PC-9 (cell line): ENCODE data around the gene PCDHB11. TPM values are rescaled to one million over a fixed set of nuclear protein-coding genes. Genes with fewer than 3 reads are reported as not detected.
"Not testable (repeated sequence)": the region's sequence is repeated elsewhere in the genome, so short reads cannot be mapped to it uniquely, and the experiment has no call there.

ENCODE experiments used
- BruUV-seq: library from RNA; stranded (reverse); fragments of 400-500 nt; replicated peaks from 2 replicates; lab custom pipeline; 2021; lab: Mats Ljungman, UMichigan
- CTCF ChIA-PET: fragments of 300-600 bp; sonication (Branson Sonifier 250); formaldehyde crosslinking; loops from one replicate; lab custom pipeline; 2022; ENCODE audit warnings: antibody characterized with exemption; lab: Charles Lee
- POLR2A ChIA-PET: fragments of 300-600 bp; sonication (Branson Sonifier 250); formaldehyde crosslinking; loops from one replicate; lab custom pipeline; 2022; ENCODE audit warnings: antibody characterized with exemption; ENCODE audit not compliant: unreplicated experiment; lab: Charles Lee
- DNase-seq, 2 experiments: peaks; one replicate each; pipeline versions ENCODE4 v3.0.0 to v3.0.0-alpha.2; 2015 to 2022; ENCODE audit warnings: mixed read lengths in 1 of 2
- H2AFZ ChIP-seq: fragments of 200-600 bp; sonication (generic); 2 replicates; pipeline ENCODE4 v1.8.1; 2017; ENCODE audit warnings: antibody characterized with exemption
- H3F3A ChIP-seq: fragments of 200-600 bp; sonication (generic); 2 replicates; pipeline ENCODE4 v1.8.1; 2017; ENCODE audit warnings: antibody characterized with exemption, mild to moderate bottlenecking, low read depth; ENCODE audit not compliant: insufficient read depth
- H3K27ac ChIP-seq: fragments of 200-600 bp; sonication (generic); 2 replicates; pipeline ENCODE4 v1.6.1; 2016; ENCODE audit warnings: mixed run types
- H3K27me3 ChIP-seq: fragments of 200-600 bp; sonication (generic); 2 replicates; pipeline ENCODE4 v1.6.1; 2016; ENCODE audit warnings: low read depth, mixed run types; ENCODE audit not compliant: insufficient read depth
- H3K36me3 ChIP-seq: fragments of 200-600 bp; sonication (generic); 2 replicates; pipeline ENCODE4 v1.6.1; 2016; ENCODE audit warnings: low read depth, mixed run types
- H3K4me1 ChIP-seq: fragments of 200-600 bp; sonication (generic); replicated peaks from 2 replicates; pipeline ENCODE4 v1.6.1; 2016; ENCODE audit warnings: mixed run types; ENCODE audit not compliant: insufficient read depth
- H3K4me2 ChIP-seq: fragments of 200-600 bp; sonication (generic); 2 replicates; pipeline ENCODE4 v1.6.1; 2017; ENCODE audit warnings: mixed run types
- H3K4me3 ChIP-seq: fragments of 200-600 bp; sonication (generic); 2 replicates; pipeline ENCODE4 v1.6.1; 2016; ENCODE audit warnings: mixed run types
- H3K79me2 ChIP-seq: fragments of 200-600 bp; sonication (generic); 2 replicates; pipeline ENCODE4 v1.6.1; 2017; ENCODE audit warnings: low read depth, mixed run types
- H3K9me2 ChIP-seq: fragments of 200-600 bp; sonication (generic); 2 replicates; pipeline ENCODE4 v1.8.1; 2017; ENCODE audit warnings: mild to moderate bottlenecking; ENCODE audit not compliant: insufficient read depth
- H3K9me3 ChIP-seq: fragments of 200-600 bp; sonication (generic); 2 replicates; pipeline ENCODE4 v1.8.1; 2016; ENCODE audit warnings: low read depth; ENCODE audit not compliant: insufficient read depth
- H4K20me1 ChIP-seq: fragments of 200-600 bp; sonication (generic); 2 replicates; pipeline ENCODE4 v1.8.1; 2017; ENCODE audit not compliant: insufficient read depth
- EZH2 ChIP-seq: fragments of 200-600 bp; sonication (generic); IDR thresholded peaks from 2 replicates; pipeline ENCODE4 v1.8.0; 2017; ENCODE audit warnings: antibody characterized with exemption, low read depth
- intact Hi-C: fragments of 100-400 bp; cut with micrococcal nuclease; formaldehyde crosslinking; loops from one replicate; pipeline ENCODE4 v1.10.0; 2022; ENCODE audit not compliant: unreplicated experiment
- total RNA-seq: library from RNA; stranded (reverse); gene quantifications from 2 replicates; pipeline ENCODE4 v1.2.3, GENCODE V29; 2021
- TF ChIP-seq, protein P1 (sequence below): fragments of 200-600 bp; sonication (generic); conservative IDR thresholded peaks from 2 replicates; pipeline ENCODE4 v1.6.1; 2017; ENCODE audit warnings: mixed run types, antibody characterized with exemption, mild to moderate bottlenecking, moderate library complexity

Gene PCDHB11
- total RNA-seq, 1 experiment from 2014 or later: not detected

DNA sequence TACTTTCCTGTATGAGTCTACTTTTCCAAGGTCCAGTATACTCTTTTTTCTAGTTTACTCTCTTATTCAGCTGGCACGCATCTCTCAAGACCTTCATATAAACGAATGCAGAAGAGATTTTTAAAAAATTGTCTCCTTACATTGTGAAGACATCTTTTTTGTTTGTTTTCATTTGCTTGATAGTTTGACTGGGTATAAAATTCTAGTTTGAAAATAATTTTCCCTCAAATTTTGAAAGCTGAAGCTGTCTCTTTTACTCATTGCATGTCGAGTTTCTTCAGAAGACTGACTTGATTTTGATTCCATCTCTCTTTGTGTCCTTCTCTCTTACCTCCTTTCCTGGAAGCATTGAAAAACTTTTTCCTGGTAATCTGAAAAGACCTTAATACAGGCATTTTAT is 3.1 kb upstream of the PCDHB11 start:
- Histone ChIP-seq H3K9me2 (no peaks in the 10 kb centered on the region), H2AFZ (no peak overlapping the region), H3K4me3 (no peak overlapping the region), H3K27me3 (no peaks in the 10 kb centered on the region), H3K4me2 (no peak overlapping the region), H3K9me3 (no peaks in the 10 kb centered on the region), H3K79me2 (no peaks in the 10 kb centered on the region), H3K27ac (no peak overlapping the region), H3K4me1 (no peaks in the 10 kb centered on the region), H3F3A (no peaks in the 10 kb centered on the region), H3K36me3 (no peaks in the 10 kb centered on the region), H4K20me1 (no peaks in the 10 kb centered on the region)
- no peak for DNase-seq
- no TSS peak for BruUV-seq
- intact Hi-C loops: no loop called here
- TF ChIP-seq EZH2: no peak
- TF ChIP-seq, protein P1, sequence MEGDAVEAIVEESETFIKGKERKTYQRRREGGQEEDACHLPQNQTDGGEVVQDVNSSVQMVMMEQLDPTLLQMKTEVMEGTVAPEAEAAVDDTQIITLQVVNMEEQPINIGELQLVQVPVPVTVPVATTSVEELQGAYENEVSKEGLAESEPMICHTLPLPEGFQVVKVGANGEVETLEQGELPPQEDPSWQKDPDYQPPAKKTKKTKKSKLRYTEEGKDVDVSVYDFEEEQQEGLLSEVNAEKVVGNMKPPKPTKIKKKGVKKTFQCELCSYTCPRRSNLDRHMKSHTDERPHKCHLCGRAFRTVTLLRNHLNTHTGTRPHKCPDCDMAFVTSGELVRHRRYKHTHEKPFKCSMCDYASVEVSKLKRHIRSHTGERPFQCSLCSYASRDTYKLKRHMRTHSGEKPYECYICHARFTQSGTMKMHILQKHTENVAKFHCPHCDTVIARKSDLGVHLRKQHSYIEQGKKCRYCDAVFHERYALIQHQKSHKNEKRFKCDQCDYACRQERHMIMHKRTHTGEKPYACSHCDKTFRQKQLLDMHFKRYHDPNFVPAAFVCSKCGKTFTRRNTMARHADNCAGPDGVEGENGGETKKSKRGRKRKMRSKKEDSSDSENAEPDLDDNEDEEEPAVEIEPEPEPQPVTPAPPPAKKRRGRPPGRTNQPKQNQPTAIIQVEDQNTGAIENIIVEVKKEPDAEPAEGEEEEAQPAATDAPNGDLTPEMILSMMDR: no peak
- POLR2A ChIA-PET: interaction anchor here (0.7 kb wide), 1 partner anchor 74 kb away, joined by 6 read pairs; no protein-coding TSS in a partner anchor
- CTCF ChIA-PET: no interaction called here

DNA sequence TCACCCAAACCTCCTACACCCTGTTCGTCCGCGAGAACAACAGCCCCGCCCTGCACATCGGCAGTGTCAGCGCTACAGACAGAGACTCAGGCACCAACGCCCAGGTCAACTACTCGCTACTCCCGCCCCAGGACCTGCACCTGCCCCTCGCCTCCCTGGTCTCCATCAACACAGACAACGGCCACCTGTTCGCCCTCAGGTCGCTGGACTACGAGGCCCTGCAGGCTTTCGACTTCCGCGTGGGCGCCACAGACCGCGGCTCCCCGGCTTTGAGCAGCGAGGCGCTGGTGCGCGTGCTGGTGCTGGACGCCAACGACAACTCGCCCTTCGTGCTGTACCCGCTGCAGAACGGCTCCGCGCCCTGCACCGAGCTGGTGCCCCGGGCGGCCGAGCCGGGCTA is 1.7 kb downstream of the PCDHB11 start:
- H4K20me1 ChIP-seq, CTCF ChIA-PET, H3K9me2 ChIP-seq, H3K4me3 ChIP-seq, H3K9me3 ChIP-seq, H3K27ac ChIP-seq, intact Hi-C loops, H3K4me1 ChIP-seq, DNase-seq, BruUV-seq, POLR2A ChIA-PET, H3K79me2 ChIP-seq, H3F3A ChIP-seq, H2AFZ ChIP-seq, H3K27me3 ChIP-seq, H3K4me2 ChIP-seq, H3K36me3 ChIP-seq: not testable (repeated sequence)

DNA sequence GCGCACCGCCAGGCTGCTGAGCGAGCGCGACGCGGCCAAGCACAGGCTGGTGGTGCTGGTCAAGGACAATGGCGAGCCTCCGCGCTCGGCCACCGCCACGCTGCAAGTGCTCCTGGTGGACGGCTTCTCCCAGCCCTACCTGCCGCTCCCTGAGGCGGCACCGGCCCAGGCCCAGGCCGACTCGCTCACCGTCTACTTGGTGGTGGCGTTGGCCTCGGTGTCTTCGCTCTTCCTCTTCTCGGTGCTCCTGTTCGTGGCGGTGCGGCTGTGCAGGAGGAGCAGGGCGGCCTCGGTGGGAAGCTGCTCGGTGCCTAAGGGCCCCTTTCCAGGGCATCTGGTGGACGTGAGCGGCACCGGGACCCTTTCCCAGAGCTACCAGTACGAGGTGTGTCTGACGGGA is 2.2 kb downstream of the PCDHB11 start:
- H3K27me3 ChIP-seq, CTCF ChIA-PET, POLR2A ChIA-PET, H3K4me1 ChIP-seq, H4K20me1 ChIP-seq, H2AFZ ChIP-seq, H3K9me3 ChIP-seq, H3K36me3 ChIP-seq, H3K9me2 ChIP-seq, H3K4me2 ChIP-seq, H3K27ac ChIP-seq, BruUV-seq, intact Hi-C loops, H3K79me2 ChIP-seq, H3F3A ChIP-seq, DNase-seq, H3K4me3 ChIP-seq: not testable (repeated sequence)

DNA sequence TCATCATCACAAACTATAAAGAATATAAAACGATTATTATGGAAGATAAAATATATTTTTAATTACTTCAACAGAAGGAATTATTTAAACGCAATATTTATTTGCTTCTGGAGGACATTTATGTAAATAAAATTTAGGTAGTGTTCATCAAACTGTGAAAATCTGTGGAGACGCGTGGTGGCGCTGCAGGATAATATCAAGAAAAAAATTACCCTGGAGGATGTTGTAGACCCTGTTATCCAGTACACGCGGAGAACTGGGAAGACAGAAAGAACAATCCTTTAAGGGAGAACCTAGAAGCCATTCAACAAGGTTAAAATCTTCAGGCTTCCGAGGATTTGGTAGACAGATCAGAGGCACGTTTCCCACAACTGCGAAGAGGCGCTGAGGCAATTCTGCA is 9.1 kb downstream of the PCDHB11 start, which contains the start of gene PCDHB12:
TSS of gene PCDHB12 (plus strand) at position 242 of the 400 bp plus-strand sequence. CDS start 189 bp downstream, outside the sequence.
- no peaks in the 10 kb centered on the region for H3K79me2 ChIP-seq
- no peaks in the 10 kb centered on the region; the same call in 1 of the 2 replicates for H3K9me3 ChIP-seq
- H4K20me1 ChIP-seq: no peaks in the 10 kb centered on the region
- TF ChIP-seq, protein P1: peak; percentile 52
- TF ChIP-seq EZH2: no peak
- intact Hi-C loops: no loop called here
- no peaks in the 10 kb centered on the region for H3F3A ChIP-seq
- H3K4me2 ChIP-seq: no peak within 1 kb of the TSS
- H3K4me3 ChIP-seq: no peak within 1 kb of the TSS
- BruUV-seq: no TSS peak
- H3K27me3 ChIP-seq: no peaks in the 10 kb centered on the region; the same call in 1 of the 2 replicates
- no peaks in the 10 kb centered on the region for H3K4me1 ChIP-seq
- no peaks in the 10 kb centered on the region for H3K9me2 ChIP-seq
- DNase-seq: no peak
- no peaks in the 10 kb centered on the region for H3K36me3 ChIP-seq
- ChIA-PET POLR2A (no interaction called here), CTCF (no interaction called here)
- no peak within 1 kb of the TSS for H3K27ac ChIP-seq
- no peak within 1 kb of the TSS for H2AFZ ChIP-seq

DNA sequence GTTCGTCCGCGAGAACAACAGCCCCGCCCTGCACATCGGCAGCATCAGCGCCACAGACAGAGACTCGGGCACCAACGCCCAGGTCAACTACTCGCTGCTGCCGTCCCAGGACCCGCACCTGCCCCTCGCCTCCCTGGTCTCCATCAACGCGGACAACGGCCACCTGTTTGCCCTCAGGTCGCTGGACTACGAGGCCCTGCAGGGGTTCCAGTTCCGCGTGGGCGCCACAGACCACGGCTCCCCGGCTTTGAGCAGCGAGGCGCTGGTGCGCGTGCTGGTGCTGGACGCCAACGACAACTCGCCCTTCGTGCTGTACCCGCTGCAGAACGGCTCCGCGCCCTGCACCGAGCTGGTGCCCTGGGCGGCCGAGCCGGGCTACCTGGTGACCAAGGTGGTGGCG is 10.9 kb downstream of the PCDHB11 start:
- DNase-seq, POLR2A ChIA-PET, H3K36me3 ChIP-seq, H3K9me3 ChIP-seq, H3K9me2 ChIP-seq, H3K27me3 ChIP-seq, H3K4me3 ChIP-seq, BruUV-seq, H3K27ac ChIP-seq, H2AFZ ChIP-seq, H3F3A ChIP-seq, H3K79me2 ChIP-seq, intact Hi-C loops, CTCF ChIA-PET, H3K4me1 ChIP-seq, H4K20me1 ChIP-seq, H3K4me2 ChIP-seq: not testable (repeated sequence)

DNA sequence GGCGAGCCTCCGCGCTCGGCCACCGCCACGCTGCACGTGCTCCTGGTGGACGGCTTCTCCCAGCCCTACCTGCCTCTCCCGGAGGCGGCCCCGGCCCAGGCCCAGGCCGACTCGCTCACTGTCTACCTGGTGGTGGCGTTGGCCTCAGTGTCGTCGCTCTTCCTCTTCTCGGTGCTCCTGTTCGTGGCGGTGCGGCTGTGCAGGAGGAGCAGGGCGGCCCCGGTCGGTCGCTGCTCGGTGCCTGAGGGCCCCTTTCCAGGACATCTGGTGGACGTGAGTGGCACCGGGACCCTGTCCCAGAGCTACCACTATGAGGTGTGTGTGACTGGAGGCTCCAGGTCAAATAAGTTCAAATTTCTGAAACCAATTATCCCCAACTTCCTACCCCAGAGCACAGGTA is 11.4 kb downstream of the PCDHB11 start:
- H3K36me3 ChIP-seq, H3K27me3 ChIP-seq, BruUV-seq, H3K9me2 ChIP-seq, H3K79me2 ChIP-seq, H3K4me2 ChIP-seq, H2AFZ ChIP-seq, H4K20me1 ChIP-seq, H3K4me3 ChIP-seq, intact Hi-C loops, CTCF ChIA-PET, H3K9me3 ChIP-seq, H3K4me1 ChIP-seq, H3F3A ChIP-seq, POLR2A ChIA-PET, DNase-seq, H3K27ac ChIP-seq: not testable (repeated sequence)
